ENCODE data around the gene OTUD5.

The OTUD5 gene

DNA sequence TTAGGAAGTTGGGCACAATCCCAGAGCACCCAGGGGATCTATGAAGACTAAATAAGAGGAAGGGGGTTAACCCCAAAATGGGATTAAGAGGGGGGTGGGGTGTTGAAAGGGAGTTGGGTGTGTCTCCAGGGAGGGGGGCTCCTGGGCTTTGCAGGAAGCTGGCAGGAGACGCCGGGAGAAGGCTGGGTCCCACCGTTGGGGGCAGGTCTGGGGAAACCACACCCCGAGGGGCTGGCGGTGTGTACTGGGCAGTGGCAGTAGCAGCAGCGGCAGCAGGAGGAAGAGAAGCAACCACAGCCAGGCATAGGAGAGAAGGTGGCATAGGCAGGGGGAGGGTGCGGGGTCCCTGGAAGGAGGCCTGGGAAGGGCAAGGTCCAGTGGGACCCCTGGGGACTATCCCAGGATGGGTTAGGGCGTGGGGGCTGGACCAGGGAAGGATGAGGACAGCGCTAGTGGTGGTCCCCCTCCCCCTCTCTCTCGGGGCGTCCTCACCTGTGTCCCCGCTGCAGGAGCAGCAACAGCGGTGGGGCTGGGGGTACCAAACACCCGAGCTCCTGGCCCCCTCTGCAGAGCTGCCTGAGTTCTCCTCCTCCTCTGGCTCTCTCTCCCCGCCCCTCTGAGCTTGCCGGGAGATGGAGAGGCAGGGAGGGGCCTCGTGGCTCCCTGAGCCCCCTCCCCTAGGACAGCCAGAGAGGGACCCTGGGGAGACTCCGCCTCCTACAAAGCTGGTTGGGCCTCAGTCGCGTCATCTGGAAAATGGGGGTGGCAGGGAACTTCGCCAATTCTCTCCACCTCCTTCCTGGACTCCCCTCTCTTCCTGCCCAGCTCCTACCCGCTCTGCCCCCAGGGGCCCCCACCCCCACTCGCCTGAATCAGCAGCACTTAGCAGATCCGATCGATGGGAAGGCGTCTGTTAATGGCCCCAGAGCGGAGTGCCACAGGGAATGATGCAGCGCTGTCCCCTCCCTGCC, 14.1 kb upstream of the OTUD5 start, which contains the start of gene KCND1:
Gene KCND1 (minus strand): TSS at position 596 of the 971 bp plus-strand sequence. CDS start 1,573 bp downstream, outside the sequence.
- DNase-seq: no peak

DNA sequence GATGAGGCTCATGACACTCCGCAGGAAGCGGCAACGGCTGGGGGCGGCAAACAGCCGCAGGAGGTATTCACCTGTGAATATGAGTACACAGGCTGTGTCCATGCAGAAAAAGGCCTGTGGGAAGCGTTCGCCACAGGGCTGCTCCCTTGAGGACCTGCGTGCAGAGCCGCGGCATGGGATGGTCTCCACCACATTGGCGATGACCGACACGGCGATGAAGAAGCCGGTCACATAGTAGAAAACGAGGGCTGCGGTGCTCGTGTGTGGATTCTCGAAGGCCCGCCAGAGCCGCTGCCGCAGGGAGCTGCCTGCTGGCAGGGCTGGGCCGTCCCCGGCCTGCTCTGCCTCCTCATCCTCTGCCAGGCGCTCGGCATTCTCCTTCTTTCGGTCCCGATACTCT, 12.1 kb upstream of the OTUD5 start:
- DNase-seq: no peak

DNA sequence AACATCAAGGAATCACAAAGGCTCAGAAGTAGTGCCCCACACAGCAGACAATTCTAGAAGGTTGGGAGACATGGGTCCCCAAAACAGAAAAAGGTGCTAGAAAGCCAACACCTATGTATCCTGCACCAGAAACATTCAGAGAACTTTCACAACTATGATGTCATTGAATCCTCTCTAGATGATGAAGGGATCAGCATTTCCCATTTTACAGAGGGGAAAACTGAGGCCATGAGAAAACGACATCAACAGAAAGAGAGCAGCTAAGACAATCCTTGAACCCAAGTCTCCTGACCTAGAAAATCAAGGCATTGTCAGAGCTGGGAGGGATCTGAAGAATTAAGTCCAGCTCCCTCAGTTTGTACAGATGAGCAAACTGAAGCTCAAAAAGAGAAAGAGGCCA, 11.0 kb upstream of the OTUD5 start:
- no peak for DNase-seq

DNA sequence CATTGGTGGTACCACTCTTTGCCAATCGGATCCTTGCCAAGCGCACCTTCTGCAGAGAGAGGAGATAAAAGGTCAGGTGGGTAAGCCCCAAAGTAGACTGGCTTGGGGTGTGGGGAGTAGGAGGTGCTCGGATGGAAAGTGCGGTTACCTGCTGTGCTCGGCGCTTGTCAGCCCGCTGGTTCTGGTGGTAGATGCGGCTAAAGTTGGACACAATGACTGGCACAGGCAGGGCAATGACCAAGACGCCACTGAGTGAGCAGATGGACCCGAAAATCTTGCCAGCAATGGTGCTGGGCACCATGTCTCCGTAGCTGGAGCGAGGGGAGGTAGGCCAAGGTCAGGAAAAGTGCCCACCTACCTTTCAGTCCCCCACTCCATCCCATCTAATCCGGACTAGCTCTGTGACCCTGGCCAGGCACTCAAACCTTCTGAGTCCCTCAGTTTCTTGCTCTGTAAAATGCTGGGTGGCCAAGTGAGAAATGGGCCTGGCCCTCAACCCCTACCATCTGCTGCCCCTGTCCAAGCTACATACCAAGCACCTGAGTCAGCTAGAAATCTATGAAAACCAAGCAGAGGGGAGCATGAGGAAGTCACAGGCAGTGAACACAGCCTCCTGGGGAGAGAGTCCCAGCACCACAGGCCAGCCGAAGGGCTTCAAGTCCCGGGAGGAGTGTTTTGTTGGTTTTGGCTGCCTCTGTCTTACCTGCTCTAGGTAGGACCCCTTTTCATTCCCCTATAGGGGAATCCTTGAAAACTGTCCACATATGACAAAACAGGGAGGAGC, 9.6 kb upstream of the OTUD5 start:
- no peak for DNase-seq

DNA sequence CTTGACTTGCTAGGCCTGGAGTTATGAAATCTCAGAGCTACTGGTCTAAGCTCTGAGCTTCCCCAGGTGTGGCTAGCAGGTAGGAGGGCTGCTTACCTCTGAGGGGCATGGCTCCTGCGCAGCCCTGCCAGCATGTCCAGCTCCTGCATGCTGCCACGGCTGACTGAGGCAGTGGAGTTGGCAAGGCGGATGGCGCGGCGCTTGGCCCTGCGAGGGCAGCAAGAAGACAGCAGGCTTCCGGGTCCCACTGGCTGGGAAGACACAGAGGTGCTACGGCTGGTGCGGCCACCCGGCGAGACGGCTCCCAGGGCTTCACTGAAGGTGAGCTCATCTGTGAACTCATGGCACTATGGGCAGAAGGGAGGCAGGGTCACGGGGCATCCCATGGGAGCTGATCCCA, 8.6 kb upstream of the OTUD5 start:
- no peak for DNase-seq

DNA sequence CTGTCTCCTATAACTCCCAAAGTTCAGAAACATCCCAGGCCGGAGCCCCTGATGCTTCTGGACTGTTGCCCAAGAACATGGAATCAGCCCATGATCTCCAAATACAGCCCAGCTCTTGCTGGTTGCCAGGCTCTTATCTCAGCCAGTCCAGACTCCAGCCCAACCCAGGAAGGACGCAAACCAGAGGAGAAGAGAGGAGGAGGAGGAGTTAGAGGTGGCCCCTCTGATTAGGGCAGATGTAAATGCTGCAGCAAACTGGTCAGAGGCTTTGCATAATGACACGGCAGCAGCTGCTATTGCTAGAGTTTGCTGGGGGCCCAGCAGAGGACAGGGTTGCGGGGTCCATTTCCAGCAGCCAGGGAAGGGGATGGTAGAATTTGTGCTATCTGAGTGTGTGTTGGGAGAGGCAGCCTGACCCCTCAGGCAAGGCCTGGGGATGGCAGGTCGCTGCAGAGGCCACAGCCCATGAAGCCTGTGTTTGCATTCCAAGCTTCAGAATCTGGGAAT, 4.2 kb upstream of the OTUD5 start:
- DNase-seq: no peak

DNA sequence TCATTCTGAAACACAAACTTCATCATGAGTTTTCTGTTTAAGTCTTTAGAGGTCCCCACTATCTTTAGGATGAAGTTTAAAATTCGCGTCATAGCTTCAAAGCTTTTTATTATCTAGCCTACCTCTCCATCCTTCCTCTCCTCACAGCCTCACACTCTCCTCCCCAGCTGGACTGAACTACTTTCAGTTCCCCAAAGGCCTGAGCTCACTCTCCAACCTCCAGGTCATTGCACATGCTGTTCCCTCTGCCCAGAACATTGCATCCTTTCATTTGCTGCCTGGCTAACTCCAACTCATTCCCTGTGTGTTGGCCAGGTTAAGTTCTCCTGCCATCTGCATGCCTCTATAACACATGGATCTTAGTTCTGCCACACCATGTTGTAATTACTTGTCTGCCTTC, 2.9 kb upstream of the OTUD5 start:
- DNase-seq: no peak

DNA sequence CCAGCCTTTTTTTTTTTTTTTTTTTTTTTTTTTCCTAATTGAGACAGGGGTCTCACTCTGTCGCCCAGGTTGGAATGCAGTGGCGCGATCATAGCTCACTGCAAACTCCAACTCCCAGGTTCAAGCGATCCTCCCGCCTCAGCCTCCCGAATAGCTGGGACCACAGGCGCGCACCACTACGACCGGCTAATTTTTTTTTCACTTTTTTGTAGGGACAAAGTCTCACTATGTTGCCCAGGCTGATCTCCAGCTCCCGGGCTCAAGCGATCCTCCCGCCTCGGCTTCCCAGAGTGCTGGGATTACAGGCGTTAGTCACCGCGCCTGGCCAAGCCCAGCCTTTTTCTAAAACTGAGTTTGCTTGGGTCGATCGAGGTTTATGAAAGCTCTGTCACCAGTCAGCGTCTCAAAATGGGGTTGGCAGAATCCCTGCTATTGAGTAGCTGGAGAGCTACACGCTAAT, 1.3 kb upstream of the OTUD5 start:
- no peak for DNase-seq

DNA sequence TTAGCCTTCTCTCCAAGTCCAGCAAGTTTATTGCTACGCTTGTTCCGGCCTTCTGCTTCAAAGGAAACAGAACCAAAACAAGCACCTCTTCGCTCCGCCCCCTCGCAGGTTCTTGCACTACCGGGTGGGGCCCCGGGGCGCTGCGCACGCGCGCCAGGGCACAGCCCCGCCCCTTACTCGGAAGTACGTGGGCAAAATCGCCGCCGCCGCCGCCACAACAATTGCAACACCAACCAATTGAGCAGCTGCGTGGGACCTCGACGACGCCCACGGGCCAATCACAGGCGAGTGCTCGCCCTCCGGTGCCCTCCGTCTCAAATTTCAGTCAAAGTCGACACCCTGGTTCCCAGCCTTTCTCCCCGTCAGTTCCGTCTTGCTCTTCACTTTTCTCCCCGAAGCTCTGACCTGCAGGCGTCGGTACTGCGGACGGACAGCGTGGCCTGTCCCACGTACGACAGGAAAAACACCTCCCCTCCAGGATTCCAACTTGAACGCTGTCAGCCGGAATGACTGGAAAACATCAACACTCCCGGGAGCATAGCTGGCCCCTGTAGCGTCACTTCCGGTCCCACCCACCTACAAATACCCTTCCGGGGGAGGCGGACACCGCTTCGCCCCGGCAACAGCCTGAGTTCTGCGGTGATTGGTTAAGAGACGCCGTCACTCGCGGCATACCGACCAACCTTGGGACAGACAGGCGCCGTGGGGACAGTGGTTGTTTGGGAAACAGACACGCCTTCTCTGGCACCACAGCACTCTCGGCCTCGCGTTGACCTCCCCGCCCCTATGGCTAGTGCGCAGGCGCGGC, 624 bp upstream of the OTUD5 start:
- peak; percentile 89 for DNase-seq

DNA sequence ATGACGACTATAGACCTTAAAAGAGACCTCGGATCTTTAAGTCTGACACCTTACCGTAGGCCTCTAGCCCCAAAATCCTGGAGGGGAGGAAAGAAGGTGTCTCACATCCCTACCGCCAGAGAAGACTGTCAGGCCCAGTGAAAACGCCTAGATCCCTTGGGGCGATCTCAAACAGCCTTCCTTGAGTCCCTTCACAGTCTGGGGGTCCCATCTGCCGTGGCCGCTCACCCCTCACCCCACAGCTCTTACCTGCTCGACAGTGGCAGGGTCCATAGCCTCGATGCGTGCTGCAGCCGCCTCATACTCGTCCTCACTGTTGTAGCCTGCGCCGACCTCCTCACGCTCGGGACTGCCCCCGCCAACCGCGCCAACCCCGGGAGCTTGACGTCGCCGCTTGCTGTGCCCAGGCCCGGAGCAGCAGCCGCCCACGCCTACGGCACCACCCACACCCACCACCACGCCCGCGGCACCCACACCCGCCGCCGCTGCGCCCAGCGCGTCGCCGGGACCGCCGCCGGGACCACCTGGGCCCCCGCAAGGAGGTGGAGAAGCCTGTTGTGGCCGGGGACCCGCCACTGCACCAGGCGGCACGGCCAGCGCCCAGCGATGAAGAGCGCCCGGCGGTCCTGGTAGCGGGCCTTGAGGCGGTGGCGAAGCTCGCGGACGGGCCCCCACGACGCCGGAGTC, 536 bp downstream of the OTUD5 start:
- DNase-seq: no peak

DNA sequence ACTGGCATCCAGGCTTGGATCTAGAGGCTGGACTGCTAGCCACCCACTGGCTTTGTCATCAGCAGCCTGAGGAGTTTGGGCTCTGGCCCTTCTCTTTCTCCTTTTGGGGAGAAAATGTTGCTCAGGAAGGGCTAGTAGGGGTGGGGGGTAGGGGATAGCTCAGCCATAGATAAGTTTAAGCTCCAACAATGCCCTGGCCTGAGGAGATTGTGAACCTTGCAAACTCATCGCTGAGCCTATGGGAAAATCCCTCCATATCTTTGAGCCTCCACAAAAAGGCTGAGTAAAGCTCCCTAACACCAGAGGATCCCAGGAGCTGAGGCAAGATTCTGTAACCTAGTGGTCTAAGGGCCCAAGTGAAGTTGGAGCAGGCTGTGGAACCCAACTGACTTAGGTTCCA, 8.8 kb downstream of the OTUD5 start:
- no peak for DNase-seq

DNA sequence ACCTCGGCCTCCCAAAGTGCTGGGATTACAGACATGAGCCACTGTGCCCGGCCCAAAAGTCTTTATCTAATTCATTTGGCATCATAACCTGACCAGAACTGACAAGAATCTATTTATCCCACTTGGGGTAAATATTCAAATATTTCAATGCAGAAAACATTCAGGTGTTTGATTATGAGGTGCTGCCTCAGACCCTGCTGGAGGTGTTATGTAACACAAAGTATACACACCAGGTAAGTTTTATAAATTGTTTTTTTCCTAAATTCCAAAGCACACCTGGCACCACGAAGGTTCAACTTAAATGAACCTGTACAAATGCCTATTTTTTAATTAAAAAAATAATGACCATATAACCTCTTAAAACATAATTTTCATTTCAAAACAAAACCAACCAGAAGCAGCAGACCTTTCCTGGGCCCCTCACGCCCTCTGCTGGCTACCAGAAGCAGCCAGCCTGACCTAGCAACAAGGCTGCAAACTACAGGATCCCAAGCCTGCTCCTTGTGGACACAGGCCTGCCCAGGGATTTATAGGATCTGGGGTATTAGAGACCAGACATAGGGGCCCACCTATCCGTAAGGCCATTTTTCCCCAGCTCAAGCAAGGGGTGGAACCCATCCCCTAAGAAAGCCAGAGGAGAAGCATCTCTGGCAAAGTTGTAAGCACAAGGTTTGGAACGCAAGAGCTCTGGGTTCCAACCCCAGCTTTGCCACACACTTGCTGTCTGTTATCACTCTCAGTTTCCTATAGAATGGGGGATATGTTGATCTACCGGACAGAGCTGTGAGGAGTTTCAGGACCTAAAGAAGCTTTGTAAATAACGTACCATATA, 11.7 kb downstream of the OTUD5 start:
- DNase-seq: no peak

DNA sequence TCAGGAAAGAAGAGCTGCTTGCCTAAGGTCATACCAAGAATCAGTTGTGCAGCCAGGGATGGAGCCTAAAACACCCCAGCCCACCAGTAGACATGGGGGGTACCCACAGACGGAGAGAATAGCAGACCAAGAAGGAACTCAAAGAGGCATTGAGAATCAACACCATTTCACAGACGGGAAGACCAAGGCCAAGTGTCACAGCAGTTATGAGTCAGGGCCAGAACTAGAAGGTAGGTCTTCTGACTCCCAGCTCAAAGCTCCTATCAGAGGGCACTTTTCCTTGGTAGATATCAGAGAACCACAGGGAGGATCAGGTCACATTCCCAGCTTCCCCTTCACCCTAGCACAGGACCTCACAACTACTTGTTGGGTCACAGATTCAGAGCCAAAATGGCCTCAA, 14.5 kb downstream of the OTUD5 start:
- DNase-seq: no peak

DNA sequence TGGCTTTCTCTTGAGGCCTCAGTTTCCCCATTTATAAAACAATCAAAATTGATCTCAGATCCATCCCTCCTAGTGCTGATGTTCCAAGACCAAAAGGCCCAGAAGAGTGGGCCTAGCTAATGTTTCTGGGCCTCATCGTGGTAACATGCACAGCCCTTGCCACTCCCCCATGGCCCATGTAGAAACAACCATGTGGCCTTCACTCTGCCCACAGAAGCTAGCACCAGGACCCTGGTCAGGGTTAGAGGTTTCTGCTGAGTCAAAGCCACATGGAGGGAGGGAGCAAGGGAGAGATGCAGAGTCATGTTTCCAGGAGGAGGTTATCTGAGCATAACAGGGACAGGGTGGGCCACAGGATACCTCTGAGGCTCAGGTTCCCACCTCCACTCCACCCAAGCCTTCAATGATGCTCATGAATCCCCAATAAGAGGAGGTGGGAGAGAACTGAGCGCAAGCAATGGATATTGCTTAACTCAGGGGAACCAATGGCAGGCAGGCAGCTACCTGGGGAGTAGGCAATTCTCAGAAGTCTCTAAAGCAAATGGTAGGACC, 16.9 kb downstream of the OTUD5 start:
- no peak for DNase-seq

DNA sequence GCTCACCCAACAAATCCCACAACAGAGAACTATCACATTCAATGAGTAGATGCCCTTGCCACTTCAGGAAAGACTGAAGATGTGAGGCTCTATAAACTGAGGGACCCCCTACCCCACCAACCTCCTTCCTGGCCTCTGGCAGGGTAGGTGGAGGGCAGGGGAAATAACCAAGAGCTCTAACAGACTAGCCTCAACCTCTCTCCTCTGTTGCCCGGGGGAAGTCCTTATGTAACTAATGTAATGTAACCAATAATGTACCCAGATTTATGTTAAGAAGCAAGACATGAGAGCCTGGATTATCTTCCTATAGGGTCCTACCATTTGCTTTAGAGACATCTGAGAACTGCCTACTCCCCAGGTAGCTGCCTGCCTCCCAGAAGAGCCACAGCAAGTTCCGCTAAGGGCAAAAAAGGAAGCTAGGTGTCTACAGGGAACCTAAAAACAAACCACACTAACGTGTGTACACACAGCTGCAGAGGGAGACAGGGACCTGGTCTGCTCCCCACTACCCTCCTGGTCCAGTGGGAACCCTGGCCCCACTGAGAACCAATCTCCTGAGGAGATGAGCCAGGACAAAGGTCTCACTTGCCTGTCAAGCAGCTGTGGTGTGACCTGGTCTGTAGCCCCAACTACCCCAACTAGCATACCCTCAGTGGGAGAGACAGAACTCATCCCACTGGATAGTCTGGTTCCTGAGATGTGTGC, 17.7 kb downstream of the OTUD5 start:
- no peak for DNase-seq

DNA sequence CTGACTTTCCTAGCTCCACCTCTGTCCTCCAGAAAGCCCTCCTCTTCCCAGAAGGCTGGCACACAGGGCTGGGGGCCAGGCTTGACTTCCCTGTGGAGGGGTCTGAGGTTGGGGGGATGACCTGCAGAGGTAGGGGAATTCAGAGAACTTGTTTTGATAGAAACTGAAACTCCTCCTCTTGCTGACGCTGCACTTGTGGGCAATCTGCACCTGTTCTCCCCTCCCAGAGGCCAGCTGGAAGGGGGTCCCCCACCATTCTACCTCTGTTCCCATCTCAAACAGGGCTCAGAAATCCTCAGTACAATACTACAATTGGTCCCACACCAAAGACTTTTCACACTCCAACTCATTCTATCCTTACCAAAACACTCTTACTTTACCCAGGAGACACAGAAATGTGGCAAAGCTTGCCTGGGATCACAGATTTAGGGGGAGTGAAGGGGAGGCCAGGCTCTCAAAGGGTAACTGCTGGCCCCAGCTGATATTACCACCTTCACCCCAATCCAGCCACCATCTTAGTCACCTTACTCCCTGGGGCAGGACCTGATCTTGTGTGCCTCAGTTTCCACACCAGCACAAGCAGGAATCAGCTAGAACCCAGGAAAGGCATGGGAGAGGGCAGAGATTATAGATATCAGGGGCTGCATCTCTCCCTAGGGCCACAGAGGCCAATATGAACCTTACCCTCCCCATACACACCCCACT, 18.5 kb downstream of the OTUD5 start:
- DNase-seq: no peak

DNA sequence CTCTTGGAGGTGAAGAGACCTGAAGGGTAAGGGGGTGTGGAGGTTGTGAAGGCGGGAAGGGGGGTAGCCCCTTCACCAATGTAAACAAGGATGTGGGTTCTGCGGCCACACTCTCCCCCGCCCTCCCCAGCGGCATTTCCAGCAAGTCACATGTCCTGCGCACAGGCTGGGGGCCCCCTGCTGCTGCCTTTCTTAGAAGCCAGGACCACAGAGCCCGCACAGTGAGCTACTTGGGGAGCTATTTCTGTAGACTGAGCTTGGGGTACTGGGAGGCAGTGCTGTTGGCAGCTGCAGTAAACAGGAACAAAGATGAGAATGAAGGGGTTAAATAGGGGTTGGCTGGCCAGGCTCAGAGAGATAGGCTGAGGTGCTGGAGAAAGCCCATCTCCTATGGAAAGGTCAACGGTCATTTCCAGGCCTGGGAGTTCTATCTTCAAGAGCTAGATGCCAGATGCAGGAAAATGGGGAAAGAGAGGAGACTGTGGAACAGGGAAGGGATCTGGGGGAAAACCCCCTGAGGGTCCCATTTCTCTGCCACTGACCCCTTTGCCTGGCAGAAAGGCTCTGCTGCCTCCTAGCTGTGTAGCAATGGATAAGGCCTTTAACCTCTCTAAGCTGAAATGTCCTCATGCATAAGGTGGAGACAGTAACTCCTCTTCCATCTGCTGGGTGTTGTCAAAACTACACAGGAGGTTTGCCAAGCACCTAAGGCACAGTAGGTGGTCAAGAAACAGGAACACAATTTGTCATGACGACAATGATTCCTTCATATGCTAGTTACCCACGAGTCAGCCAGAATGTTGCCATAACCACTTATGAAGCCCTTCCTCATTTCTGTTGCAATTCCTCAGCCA, 20.1 kb downstream of the OTUD5 start:
- DNase-seq: no peak

DNA sequence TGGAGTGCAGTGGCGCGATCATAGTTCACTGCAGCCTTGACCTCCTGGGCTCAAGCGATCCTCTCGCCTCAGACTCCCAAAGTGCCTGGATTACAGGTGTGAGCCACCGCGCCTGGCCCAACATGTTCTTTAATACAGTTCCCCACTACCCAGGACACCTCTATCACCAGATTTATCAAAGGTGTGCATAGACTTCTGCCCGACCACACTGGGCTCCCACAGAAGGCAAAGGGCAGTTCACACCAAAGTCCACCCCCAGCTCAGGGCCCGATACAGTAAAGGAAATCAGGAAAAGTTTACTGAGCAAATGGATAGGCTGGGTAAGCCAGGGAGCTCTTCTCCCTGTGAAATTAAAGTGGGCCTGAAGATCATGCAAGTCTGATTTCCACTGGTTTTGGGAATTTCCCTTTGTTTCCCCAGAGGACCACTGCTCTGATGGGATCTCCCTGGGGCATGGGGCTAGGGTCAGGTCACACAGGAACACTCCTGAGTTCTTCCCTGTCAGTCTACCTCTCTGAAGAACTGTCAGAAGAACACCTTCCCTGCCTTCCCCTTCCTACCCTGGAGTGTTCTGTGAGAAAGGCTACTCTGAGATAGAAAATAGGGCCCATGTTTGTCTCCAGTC, 20.9 kb downstream of the OTUD5 start:
- no peak for DNase-seq
